DOHH2 (cell line): ENCODE data around the gene DTX4.

ENCODE experiments used
- H3F3A ChIP-seq: fragments of 200-600 bp; sonication (generic), shearing (Covaris generic); 2 replicates; pipeline ENCODE4 v1.6.0; 2016; ENCODE audit warnings: antibody characterized with exemption, mild to moderate bottlenecking; ENCODE audit not compliant: control insufficient read depth, insufficient read depth
- H3K27ac ChIP-seq: fragments of 200-600 bp; sonication (generic); 2 replicates; pipeline ENCODE4 v1.5.1; 2014; ENCODE audit warnings: low read depth, mild to moderate bottlenecking, low read length, moderate library complexity
- H3K27me3 ChIP-seq: fragments of 200-600 bp; sonication (generic); 2 replicates; pipeline ENCODE4 v1.6.1; 2014; ENCODE audit warnings: mild to moderate bottlenecking, low read length, mixed read lengths; ENCODE audit not compliant: control insufficient read depth
- H3K36me3 ChIP-seq: fragments of 200-600 bp; sonication (generic); 2 replicates; pipeline ENCODE4 v1.6.1; 2014; ENCODE audit warnings: mild to moderate bottlenecking, low read length, moderate library complexity, mixed read lengths; ENCODE audit not compliant: control insufficient read depth
- H3K4me1 ChIP-seq: fragments of 200-600 bp; sonication (generic); 2 replicates; pipeline ENCODE4 v1.6.1; 2014; ENCODE audit warnings: mild to moderate bottlenecking, low read length, mixed read lengths; ENCODE audit not compliant: control insufficient read depth
- H3K4me2 ChIP-seq: fragments of 200-600 bp; sonication (generic); 2 replicates; pipeline ENCODE4 v1.6.0; 2014; ENCODE audit warnings: mild to moderate bottlenecking, low read length, moderate library complexity
- H3K4me3 ChIP-seq: fragments of 200-600 bp; sonication (generic); 2 replicates; pipeline ENCODE4 v1.5.1; 2014; ENCODE audit warnings: mild to moderate bottlenecking, low read length, mixed read lengths
- H3K79me2 ChIP-seq: fragments of 200-600 bp; sonication (generic); 2 replicates; pipeline ENCODE4 v1.6.1; 2014; ENCODE audit warnings: mild to moderate bottlenecking, low read length, mixed read lengths; ENCODE audit not compliant: control insufficient read depth
- H3K9me2 ChIP-seq: fragments of 200-600 bp; sonication (generic); replicated peaks from 2 replicates; pipeline ENCODE4 v1.6.1; 2014; ENCODE audit warnings: mild to moderate bottlenecking, low read length, mixed read lengths; ENCODE audit not compliant: control insufficient read depth
- H3K9me3 ChIP-seq: fragments of 200-600 bp; sonication (generic); 2 replicates; pipeline ENCODE4 v1.6.1; 2014; ENCODE audit warnings: antibody characterized with exemption, low read length, mixed read lengths; ENCODE audit not compliant: control insufficient read depth, insufficient read depth
- H4K20me1 ChIP-seq: fragments of 200-600 bp; sonication (generic); 2 replicates; pipeline ENCODE4 v1.6.0; 2014; ENCODE audit warnings: low read depth, mild to moderate bottlenecking, antibody characterized with exemption, low read length, moderate library complexity; ENCODE audit not compliant: control insufficient read depth, insufficient read depth
- EZH2phosphoT487 ChIP-seq: fragments of 200-600 bp; sonication (generic); IDR thresholded peaks from 2 replicates; pipeline ENCODE4 v1.6.1; 2017; ENCODE audit warnings: borderline replicate concordance, mild to moderate bottlenecking, antibody characterized with exemption, low read length, moderate library complexity, mixed read lengths
- TF ChIP-seq, protein P1 (sequence below): fragments of 200-600 bp; sonication (generic); IDR thresholded peaks from one replicate; pipeline ENCODE4 v1.5.1; 2014; ENCODE audit warnings: antibody characterized with exemption, mild to moderate bottlenecking, low read depth, low read length; ENCODE audit not compliant: poor library complexity, severe bottlenecking

The DTX4 gene

DNA sequence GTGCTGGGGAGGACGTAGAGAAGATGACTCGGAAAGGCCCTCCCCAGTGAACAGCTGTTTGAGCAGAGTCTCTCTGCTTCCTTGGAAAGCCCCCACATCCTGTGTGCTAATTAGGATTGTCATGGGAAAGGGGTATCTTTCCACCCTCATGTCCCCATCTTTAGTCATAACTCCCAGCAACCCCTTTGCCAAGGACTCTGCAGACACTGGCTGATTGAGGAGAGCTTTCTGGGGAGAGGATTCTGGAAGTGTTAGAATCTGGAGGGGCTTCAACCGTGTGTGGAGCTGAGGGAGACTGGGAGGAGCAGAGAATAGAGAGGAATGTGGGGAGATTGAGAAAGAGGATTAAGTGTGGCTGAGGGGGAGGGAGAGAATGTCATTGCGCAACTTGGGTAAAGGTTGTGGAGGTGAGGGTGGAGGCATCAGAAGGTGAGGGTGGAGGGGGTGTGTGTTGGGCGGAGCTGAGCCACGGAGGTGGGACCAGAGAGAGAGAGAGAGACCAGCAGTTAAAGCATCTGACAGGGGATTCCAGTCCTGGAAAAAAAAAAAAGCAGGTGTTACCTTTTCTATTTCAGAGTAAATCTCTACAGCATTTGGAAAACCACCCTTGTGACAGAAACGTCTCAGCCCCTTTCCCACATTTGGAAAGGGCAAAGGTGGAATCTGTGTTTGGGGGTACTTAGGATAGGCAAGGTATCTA is 2.2 kb downstream of the DTX4 start:
- no peak for TF ChIP-seq EZH2phosphoT487
- TF ChIP-seq, protein P1, sequence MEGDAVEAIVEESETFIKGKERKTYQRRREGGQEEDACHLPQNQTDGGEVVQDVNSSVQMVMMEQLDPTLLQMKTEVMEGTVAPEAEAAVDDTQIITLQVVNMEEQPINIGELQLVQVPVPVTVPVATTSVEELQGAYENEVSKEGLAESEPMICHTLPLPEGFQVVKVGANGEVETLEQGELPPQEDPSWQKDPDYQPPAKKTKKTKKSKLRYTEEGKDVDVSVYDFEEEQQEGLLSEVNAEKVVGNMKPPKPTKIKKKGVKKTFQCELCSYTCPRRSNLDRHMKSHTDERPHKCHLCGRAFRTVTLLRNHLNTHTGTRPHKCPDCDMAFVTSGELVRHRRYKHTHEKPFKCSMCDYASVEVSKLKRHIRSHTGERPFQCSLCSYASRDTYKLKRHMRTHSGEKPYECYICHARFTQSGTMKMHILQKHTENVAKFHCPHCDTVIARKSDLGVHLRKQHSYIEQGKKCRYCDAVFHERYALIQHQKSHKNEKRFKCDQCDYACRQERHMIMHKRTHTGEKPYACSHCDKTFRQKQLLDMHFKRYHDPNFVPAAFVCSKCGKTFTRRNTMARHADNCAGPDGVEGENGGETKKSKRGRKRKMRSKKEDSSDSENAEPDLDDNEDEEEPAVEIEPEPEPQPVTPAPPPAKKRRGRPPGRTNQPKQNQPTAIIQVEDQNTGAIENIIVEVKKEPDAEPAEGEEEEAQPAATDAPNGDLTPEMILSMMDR = no peak
- Histone ChIP-seq H3K4me2 (no peak overlapping the region), H3K27me3 (peaks cover 38% of the 10 kb centered on the region), H3K4me1 (peaks cover 21% of the 10 kb centered on the region), H3K27ac (no peak overlapping the region), H3K4me3 (no peak overlapping the region), H3F3A (no peaks in the 10 kb centered on the region), H3K9me2 (no peaks in the 10 kb centered on the region), H3K79me2 (no peaks in the 10 kb centered on the region), H4K20me1 (no peaks in the 10 kb centered on the region; the same call in 1 of the 2 replicates), H3K9me3 (peaks cover 7% of the 10 kb centered on the region; the same call in 1 of the 2 replicates), H3K36me3 (no peaks in the 10 kb centered on the region)

GRCh38 chr11:59174664-59175033 is 2.7 kb downstream of the DTX4 start:
- Histone ChIP-seq H3K9me2 (no peaks in the 10 kb centered on the region), H3K27ac (no peak overlapping the region), H3K79me2 (no peaks in the 10 kb centered on the region), H3K36me3 (no peaks in the 10 kb centered on the region), H4K20me1 (no peaks in the 10 kb centered on the region; the same call in 1 of the 2 replicates), H3K4me1 (peaks cover 21% of the 10 kb centered on the region), H3F3A (no peaks in the 10 kb centered on the region), H3K9me3 (peaks cover 12% of the 10 kb centered on the region; the same call in 1 of the 2 replicates), H3K27me3 (peaks cover 38% of the 10 kb centered on the region), H3K4me2 (no peak overlapping the region), H3K4me3 (no peak overlapping the region)
- TF ChIP-seq, protein P1 = no peak
- no peak for TF ChIP-seq EZH2phosphoT487

DNA sequence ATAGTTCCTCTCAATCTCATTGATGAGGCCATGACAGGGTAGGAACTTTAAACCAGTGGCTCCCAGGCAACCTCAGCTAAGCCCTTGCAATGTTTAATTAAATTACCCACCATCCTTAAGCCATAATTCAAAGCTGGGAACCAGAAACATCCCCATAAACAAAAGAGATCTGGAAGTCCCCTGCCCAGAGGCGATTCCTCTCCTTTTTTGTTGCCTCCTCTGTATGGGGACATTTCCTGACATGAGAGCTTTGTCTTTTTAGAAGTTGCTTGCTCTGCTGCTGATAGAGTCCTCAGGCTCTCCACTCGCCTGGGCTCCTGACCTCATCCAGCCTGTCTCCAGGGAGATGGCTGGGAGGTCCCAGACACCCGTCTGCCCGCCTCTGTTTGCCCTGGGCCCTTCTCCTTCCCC is 3.2 kb downstream of the DTX4 start:
- H3K36me3 ChIP-seq = no peaks in the 10 kb centered on the region
- no peak overlapping the region for H3K4me3 ChIP-seq
- no peak overlapping the region for H3K27ac ChIP-seq
- H3F3A ChIP-seq = no peaks in the 10 kb centered on the region
- no peak overlapping the region for H3K4me2 ChIP-seq
- H4K20me1 ChIP-seq = no peaks in the 10 kb centered on the region; the same call in 1 of the 2 replicates
- no peak for TF ChIP-seq EZH2phosphoT487
- TF ChIP-seq, protein P1 = no peak
- H3K9me3 ChIP-seq = peaks cover 15% of the 10 kb centered on the region; the same call in 1 of the 2 replicates
- peaks cover 21% of the 10 kb centered on the region for H3K4me1 ChIP-seq
- H3K9me2 ChIP-seq = no peaks in the 10 kb centered on the region
- peaks cover 38% of the 10 kb centered on the region for H3K27me3 ChIP-seq
- H3K79me2 ChIP-seq = no peaks in the 10 kb centered on the region
